NCI-H146 (cell line): ENCODE results near the gene C6orf47.

Experiments
- DNase-seq: peaks from one replicate; lab custom pipeline; 2025; lab: John Stamatoyannopoulos, UW

C6orf47 gene

GRCh38 chr6:31661262-31662123 lies 915 bp upstream of the C6orf47 start:
- no peak for DNase-seq

- DNase-seq = no peak
These were observed 763 bp downstream of the C6orf47 start for GRCh38 chr6:31659649-31660380.

GRCh38 chr6:31658983-31659648 lies 1.5 kb downstream of the C6orf47 start:
- DNase-seq = no peak

- DNase-seq = no peak
These were observed 2.4 kb downstream of the C6orf47 start for GRCh38 chr6:31658158-31658688.

- no peak for DNase-seq
These were observed 3.0 kb downstream of the C6orf47 start for GRCh38 chr6:31657406-31658157.

GRCh38 chr6:31655349-31656237 lies 5.0 kb downstream of the C6orf47 start, which contains the start of gene APOM:
TSS of gene APOM (plus strand) at chr6:31655894. CDS start at chr6:31655967, 73 bp downstream.
- no peak for DNase-seq

DNA sequence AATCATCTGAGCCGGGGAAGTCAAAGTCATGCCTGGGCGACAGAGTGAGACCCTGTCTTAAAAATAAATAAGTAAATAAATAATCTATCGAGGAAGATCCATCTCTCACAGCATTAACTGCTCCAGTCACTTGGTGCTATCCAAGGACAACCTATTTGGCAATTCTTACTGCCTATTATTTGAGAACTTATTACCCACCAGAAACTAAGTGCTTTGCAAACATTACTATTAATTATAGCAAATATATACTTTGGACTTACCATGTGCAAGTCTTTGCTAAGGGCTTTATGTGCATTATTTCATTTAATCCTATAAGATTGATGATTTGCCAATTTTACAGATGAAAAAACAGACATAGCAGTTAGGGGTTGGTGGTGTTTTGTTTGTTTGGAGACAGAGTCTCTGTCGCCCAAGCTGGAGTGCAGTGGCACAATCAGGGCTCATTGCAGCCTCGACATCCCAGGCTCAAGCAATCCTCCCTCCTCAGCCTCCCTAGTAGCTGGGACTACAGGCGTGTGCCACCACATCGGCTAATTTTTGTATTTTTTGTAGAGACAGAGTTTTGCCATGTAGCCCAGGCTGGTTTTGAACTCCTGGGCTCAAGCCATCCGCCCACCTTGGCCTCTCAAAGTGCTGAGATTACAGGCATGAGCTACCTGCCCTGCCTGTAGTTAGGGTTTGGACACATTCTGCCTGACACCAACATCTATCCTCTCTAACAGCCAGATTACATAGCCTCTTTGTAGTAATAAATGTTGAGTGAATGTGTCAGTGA lies 5.8 kb downstream of the C6orf47 start:
- no peak for DNase-seq

- peak; percentile 97 for DNase-seq
These were observed 7.5 kb downstream of the C6orf47 start for GRCh38 chr6:31652925-31653724.

DNA sequence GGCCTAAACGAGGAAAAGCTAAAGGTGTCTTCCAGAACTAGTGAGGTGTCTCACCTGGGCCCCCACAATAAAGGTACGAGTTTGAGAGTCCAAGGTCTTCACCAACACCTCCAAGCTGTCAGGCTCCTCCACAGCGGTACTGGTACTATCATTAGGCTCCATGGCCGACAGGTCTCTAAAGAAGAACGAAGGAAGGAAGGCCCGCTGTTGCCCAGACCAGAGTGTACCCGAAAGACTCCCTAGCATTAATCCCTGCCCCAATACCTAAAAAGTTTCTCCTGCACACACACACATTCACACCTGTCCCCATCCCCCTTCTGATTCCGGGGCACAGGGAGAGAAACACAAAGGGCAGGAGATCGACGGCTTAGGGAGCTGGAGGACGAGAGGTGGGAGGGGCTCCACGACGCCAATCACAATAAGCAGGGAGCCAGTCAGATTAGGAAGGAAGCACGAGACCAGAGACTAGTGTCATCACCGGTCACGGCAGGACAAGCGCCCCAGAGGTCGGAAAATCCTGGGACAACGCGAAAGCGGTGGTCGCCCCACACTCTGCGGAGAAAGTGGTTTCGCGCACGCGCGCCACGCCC lies 8.9 kb downstream of the C6orf47 start:
- DNase-seq = peak; percentile 63

- no peak for DNase-seq
These were observed 15.3 kb downstream of the C6orf47 start for GRCh38 chr6:31645325-31645724.

- DNase-seq = no peak
These were observed 16.6 kb downstream of the C6orf47 start for GRCh38 chr6:31643818-31644454.

- DNase-seq = no peak
These were observed 17.6 kb downstream of the C6orf47 start for GRCh38 chr6:31642798-31643570.

GRCh38 chr6:31641370-31641769 lies 19.2 kb downstream of the C6orf47 start:
- DNase-seq = no peak

GRCh38 chr6:31640612-31641011 lies 20.0 kb downstream of the C6orf47 start:
- no peak for DNase-seq

- DNase-seq = no peak
These were observed 21.1 kb downstream of the C6orf47 start for GRCh38 chr6:31639449-31639861.

DNA sequence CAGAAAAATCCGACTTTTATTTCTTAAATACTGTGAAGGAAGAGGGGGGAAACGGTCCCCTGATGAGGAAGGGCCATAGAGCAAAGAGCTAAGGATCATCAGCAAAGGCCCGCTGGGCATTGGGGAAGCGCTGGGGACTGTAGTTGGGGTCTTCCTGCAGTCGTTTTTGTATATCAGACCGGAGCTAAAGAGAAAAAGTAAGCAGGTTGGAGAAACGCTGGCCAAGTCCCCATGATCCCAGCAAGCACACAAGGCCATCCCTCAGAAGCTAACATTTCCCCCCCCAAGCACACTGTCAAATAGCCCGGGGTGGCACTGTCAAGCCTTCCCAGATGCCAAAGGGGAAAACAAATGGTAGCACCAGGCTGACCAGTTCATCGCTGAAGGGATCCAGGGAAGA lies 21.5 kb downstream of the C6orf47 start:
- DNase-seq = no peak
